Right cardiac atrium (tissue), 5 donors: ENCODE measurements around the gene MAGI2. TPM values are rescaled to one million over a fixed set of nuclear protein-coding genes. Genes with fewer than 3 reads are reported as not detected.

Source experiments
- ATAC-seq, 2 donors: fragments of 200-7000 bp; cut with Tn5 transposase; one replicate each; pipeline versions ENCODE4 v1.8.0 to v1.9.1; 2020; ENCODE audit warnings: moderate library complexity in 2 of 2, mild to moderate bottlenecking in 1 of 2
- DNase-seq, 3 donors: peaks; one replicate each; pipeline ENCODE4 v3.0.0-alpha.2; 2020
- H3K27ac ChIP-seq: one replicate; pipeline ENCODE4 v1.5.1; 2013; ENCODE audit warnings: mild to moderate bottlenecking, low read length, control low read depth, moderate library complexity
- H3K27me3 ChIP-seq: one replicate; pipeline ENCODE4 v1.6.1; 2013; ENCODE audit not compliant: control insufficient read depth, insufficient read depth
- H3K4me1 ChIP-seq: one replicate; pipeline ENCODE4 v1.6.1; 2013; ENCODE audit warnings: low read length; ENCODE audit not compliant: control insufficient read depth, insufficient read depth
- H3K4me3 ChIP-seq: one replicate; pipeline ENCODE4 v1.5.1; 2013; ENCODE audit warnings: low read length, control low read depth
- H3K9me3 ChIP-seq: one replicate; pipeline ENCODE4 v1.6.1; 2013; ENCODE audit warnings: low read length; ENCODE audit not compliant: control insufficient read depth
- WGBS: extraction: QIAGEN DNeasy Blood & Tissue Kit; methylation state at CpG from one replicate; pipeline ENCODE4 v1.1.7; 2013; 5-methylcytosine and 5-hydroxymethylcytosine counted together
- intact Hi-C, 4 donors: fragments of 100-400 bp; cut with DNase I; formaldehyde crosslinking; loops; one replicate each; pipeline versions ENCODE4 v1.11.0 to v1.14.0; 2022 to 2023
- polyA plus RNA-seq: library from polyadenylated mRNA; stranded (reverse); fragments of 200-250 nt; gene quantifications from one replicate; pipeline ENCODE4 v1.2.3, GENCODE V29; 2013
- total RNA-seq, 4 donors: library from RNA; stranded (reverse); fragmentation: NEBNext Ultra II Directional; extraction: Animal tissue kit (Norgen Biotek cat#: 25700); gene quantifications; one replicate each; pipeline ENCODE4 v1.2.1, GENCODE V29; 2021
- donor health status: healthy with polysubstance abuse.
- donor health status: DM: no; HTN: yes; CAD: no.
- donor health status: DM: no; HTN: no; CAD: no.
- donor health status: DM: no; HTN: yes; CAD: no; lungs with severe emphysema.
- donor health status: DM: yes; HTN: yes; CAD: no.

MAGI2 gene
- total and polyA plus RNA-seq, 5 donors = 3.2 to 9.9 (median 7.9) TPM

DNA sequence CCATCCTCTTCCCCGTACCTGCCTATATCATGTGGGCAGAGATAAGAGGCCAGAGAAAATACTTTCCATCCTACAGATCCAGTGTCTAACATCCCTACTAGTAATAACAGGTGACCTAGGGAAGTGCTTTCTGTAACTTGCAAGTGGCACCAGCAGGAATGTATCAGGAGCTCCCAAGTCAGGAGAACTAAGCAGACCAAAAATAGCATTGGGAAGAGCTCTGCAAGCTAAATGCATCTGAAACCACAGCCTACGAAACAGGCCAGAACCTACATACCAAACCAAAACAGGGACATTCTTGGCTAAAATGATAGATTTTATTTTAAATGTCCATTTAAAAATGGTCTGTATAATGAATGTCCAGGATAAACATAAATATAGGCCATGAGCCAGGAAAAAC is 974.1 kb downstream of the MAGI2 start:
- H3K4me1 ChIP-seq = no peaks in the 10 kb centered on the region
- no peak for DNase-seq
- H3K27ac ChIP-seq = no peak overlapping the region
- H3K9me3 ChIP-seq = no peaks in the 10 kb centered on the region
- no peaks in the 10 kb centered on the region for H3K27me3 ChIP-seq
- peak in 1 of 2 donors; percentile 38 for ATAC-seq
- H3K4me3 ChIP-seq = no peak overlapping the region
- 65% methylated on average over 2 of the region's 2 CpGs for WGBS
- intact Hi-C loops = no loop called here

GRCh38 chr7:78476851-78477405 is 976.5 kb downstream of the MAGI2 start:
- Histone ChIP-seq H3K27ac (no peak overlapping the region), H3K27me3 (no peaks in the 10 kb centered on the region), H3K4me3 (no peak overlapping the region), H3K4me1 (peaks cover 2% of the 10 kb centered on the region), H3K9me3 (no peaks in the 10 kb centered on the region)
- DNase-seq = no peak
- 65% methylated on average over 2 of the region's 2 CpGs for WGBS
- ATAC-seq = no peak
- intact Hi-C loops = no loop called here

DNA sequence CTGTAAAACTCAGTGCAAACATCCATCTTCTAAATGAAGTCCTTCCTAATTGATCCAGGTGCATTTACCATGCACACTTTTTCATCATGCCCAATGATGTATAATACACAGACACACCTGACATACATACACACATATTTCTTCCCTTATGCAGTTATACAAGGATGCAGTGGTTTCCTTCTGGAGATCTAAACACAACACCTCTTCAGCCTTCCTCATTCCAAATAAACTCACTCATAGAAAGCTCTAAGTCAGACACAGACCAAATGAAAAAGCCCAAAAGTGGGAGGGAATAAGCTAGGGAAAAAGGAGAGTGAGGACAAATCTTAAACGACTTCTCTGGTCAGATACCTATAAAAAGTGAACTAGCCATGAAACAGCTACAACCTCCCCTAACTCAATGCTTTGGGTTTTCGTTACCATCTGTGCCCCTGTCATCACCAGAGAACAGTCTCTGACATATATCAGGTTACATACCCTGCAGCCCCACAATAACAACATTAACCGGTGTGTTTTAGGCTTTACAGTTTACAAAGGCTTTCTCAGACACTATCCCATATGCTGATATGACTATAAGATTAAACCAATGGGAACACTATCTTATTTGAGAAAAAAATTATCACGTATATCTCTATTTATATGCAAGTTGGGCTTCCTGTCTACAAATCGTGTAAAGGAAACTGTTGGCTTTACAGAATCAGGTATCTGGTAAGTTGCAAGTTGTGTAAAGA is 979.7 kb downstream of the MAGI2 start:
- 36% methylated on average over 5 of the region's 5 CpGs for WGBS
- no peak overlapping the region for H3K4me3 ChIP-seq
- H3K27me3 ChIP-seq = no peaks in the 10 kb centered on the region
- H3K4me1 ChIP-seq = peaks cover 2% of the 10 kb centered on the region
- intact Hi-C loops = no loop called here
- no peak for ATAC-seq
- no peak for DNase-seq
- no peaks in the 10 kb centered on the region for H3K9me3 ChIP-seq
- no peak overlapping the region for H3K27ac ChIP-seq

DNA sequence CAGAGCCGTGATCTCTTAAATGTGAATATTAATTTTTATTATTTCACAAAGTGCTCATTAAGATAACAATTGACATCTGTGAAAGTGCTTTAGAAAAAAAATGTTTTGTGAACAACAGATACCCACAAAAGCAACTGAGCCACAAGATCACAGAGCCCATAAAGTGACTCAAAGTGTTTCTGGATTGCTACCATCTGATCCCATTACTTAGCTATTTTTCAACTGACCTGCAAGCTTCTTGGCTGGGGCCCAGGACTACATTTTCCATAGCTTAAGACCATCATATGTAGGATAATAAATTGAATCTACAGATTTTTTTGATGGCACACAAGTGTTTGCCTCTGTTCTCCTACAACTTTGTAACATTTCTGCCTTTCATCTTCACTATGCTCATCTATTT is 980.4 kb downstream of the MAGI2 start:
- Histone ChIP-seq H3K4me1 (peaks cover 2% of the 10 kb centered on the region), H3K9me3 (no peaks in the 10 kb centered on the region), H3K4me3 (no peak overlapping the region), H3K27ac (no peak overlapping the region), H3K27me3 (no peaks in the 10 kb centered on the region)
- WGBS = 85% methylated on average over 1 of the region's 1 CpG
- ATAC-seq (no peak), DNase-seq (no peak)
- intact Hi-C loops = no loop called here

DNA sequence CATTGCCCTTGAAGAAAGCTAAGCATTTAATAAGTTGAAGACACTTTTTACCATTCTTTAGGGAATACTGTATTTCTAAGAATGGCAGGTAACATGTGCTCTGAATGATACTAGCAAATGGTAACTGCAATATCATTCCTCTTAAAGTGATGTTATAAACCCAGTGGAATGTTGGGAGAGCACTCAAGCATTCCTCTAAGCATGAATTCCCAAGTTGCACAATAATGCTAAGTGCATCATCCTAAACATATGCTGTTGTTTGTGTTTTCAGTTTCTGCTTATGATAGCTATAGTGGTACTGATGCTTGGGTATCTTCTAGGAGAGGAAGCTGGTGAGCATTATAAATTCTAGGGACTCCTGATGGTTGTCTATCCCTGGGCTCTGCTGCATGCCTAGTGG is 980.9 kb downstream of the MAGI2 start:
- ATAC-seq (no peak), DNase-seq (no peak)
- intact Hi-C loops = no loop called here

GRCh38 chr7:78465894-78466293 is 987.6 kb downstream of the MAGI2 start:
- no peak for ATAC-seq
- no peak overlapping the region for H3K27ac ChIP-seq
- intact Hi-C loops = no loop called here

More for the DNA sequence above, 980.9 kb downstream of the MAGI2 start:
- no peaks in the 10 kb centered on the region for H3K27me3 ChIP-seq
- no peaks in the 10 kb centered on the region for H3K9me3 ChIP-seq
- H3K4me3 ChIP-seq = no peak overlapping the region
- H3K4me1 ChIP-seq = peaks cover 2% of the 10 kb centered on the region
- H3K27ac ChIP-seq = no peak overlapping the region

GRCh38 chr7:78463039-78463438 is 990.4 kb downstream of the MAGI2 start:
- 90% methylated on average over 3 of the region's 3 CpGs for WGBS
- no peak for ATAC-seq
- Histone ChIP-seq H3K4me3 (no peak overlapping the region), H3K27ac (no peak overlapping the region), H3K4me1 (no peaks in the 10 kb centered on the region), H3K27me3 (no peaks in the 10 kb centered on the region), H3K9me3 (no peaks in the 10 kb centered on the region)
- intact Hi-C loops = no loop called here
- DNase-seq = no peak

More at GRCh38 chr7:78465894-78466293, 987.6 kb downstream of the MAGI2 start:
- H3K4me1 ChIP-seq = no peaks in the 10 kb centered on the region
- no peak overlapping the region for H3K4me3 ChIP-seq
- DNase-seq = no peak
- WGBS = 87% methylated on average over 5 of the region's 5 CpGs
- H3K9me3 ChIP-seq = no peaks in the 10 kb centered on the region
- no peaks in the 10 kb centered on the region for H3K27me3 ChIP-seq

DNA sequence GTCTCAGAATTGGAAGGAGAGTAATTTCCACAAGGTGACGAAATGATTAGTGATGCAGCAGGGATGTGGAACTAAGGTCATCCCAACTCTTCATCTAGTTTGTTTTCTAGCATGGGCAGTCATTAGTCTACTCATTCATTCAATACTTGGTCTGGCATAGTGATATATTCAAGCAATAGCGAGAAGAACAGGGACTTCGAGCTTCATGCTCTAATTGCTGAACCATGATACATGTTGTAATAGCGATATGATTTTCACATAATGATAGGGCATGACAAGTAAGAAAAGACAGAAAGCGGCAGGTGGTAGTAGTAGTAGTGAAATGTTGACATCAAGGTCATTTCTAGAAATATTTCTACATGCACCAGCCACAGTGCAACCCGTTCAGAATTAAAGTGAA is 1002.8 kb downstream of the MAGI2 start:
- intact Hi-C loops = no loop called here
- Histone ChIP-seq H3K4me1 (no peaks in the 10 kb centered on the region), H3K4me3 (no peak overlapping the region), H3K9me3 (no peaks in the 10 kb centered on the region), H3K27ac (no peak overlapping the region), H3K27me3 (no peaks in the 10 kb centered on the region)
- ATAC-seq = no peak
- no peak for DNase-seq
- WGBS = 74% methylated on average over 6 of the region's 6 CpGs

GRCh38 chr7:78448911-78449310 is 1004.6 kb downstream of the MAGI2 start:
- H3K27ac ChIP-seq = no peak overlapping the region
- WGBS = 82% methylated on average over 5 of the region's 5 CpGs
- H3K27me3 ChIP-seq = no peaks in the 10 kb centered on the region
- H3K4me3 ChIP-seq = no peak overlapping the region
- no peak for ATAC-seq
- H3K4me1 ChIP-seq = no peaks in the 10 kb centered on the region
- no peak for DNase-seq
- intact Hi-C loops = no loop called here
- no peaks in the 10 kb centered on the region for H3K9me3 ChIP-seq

GRCh38 chr7:78444267-78444666 is 1009.2 kb downstream of the MAGI2 start:
- intact Hi-C loops = no loop called here
- no peak for DNase-seq
- H3K27ac ChIP-seq = no peak overlapping the region
- no peaks in the 10 kb centered on the region for H3K4me1 ChIP-seq
- no peak for ATAC-seq
- 84% methylated on average over 2 of the region's 2 CpGs for WGBS
- no peak overlapping the region for H3K4me3 ChIP-seq
- H3K27me3 ChIP-seq = no peaks in the 10 kb centered on the region
- H3K9me3 ChIP-seq = no peaks in the 10 kb centered on the region

- no peaks in the 10 kb centered on the region for H3K4me1 ChIP-seq
- H3K27me3 ChIP-seq = no peaks in the 10 kb centered on the region
- DNase-seq (no peak), ATAC-seq (no peak)
- H3K9me3 ChIP-seq = no peaks in the 10 kb centered on the region
- 65% methylated on average over 4 of the region's 4 CpGs for WGBS
- H3K4me3 ChIP-seq = no peak overlapping the region
- intact Hi-C loops = no loop called here
- H3K27ac ChIP-seq = no peak overlapping the region
These were observed 1009.7 kb downstream of the MAGI2 start for GRCh38 chr7:78443811-78444210.
